CD4-positive, alpha-beta T cell treated with Interleukin-21 for 1 hour (primary cell): Measurements from ENCODE around the gene UVRAG.

Experiments
- DNase-seq: peaks from one replicate; pipeline ENCODE4 v3.0.0-alpha.2; 2020

UVRAG gene

DNA sequence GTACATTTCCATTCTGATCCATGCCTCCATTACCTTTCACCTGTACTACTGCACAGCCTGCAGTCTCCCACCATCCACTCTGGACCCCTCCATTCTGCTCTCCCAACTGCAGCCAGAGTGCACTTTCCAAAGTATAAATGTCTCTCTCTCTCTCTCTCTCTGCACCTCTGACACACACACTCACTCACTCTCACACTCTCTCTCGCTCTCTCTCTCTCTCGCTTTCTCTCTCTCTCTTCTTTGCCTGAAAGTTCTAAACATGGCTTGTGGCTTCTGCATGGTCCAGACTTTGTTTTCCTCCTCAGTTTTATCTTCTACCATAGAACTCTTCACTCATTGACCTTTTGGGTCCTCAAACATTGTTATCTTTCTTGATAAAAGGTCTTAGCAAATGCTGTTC is 314.7 kb downstream of the UVRAG start:
- DNase-seq, result no peak

DNA sequence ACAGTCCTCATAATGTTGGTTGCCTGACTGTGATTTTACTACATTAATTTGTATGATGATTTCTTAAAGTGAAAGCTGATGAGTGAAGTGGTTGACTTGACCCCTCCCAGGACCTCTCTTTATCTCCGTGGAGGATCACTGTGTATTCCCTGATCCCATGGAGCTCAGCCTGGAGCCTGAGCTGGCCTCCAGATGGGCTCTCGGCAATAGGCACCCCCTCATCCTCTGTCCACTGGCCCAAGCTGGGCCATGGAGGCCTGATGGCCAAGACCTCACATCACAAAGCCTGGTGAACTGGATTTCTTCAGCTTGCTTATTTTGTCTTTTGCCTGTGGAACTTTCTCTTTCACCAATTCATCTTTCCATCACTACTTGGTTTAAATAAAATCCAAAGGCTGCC is 316.1 kb downstream of the UVRAG start:
- DNase-seq, result no peak

DNA sequence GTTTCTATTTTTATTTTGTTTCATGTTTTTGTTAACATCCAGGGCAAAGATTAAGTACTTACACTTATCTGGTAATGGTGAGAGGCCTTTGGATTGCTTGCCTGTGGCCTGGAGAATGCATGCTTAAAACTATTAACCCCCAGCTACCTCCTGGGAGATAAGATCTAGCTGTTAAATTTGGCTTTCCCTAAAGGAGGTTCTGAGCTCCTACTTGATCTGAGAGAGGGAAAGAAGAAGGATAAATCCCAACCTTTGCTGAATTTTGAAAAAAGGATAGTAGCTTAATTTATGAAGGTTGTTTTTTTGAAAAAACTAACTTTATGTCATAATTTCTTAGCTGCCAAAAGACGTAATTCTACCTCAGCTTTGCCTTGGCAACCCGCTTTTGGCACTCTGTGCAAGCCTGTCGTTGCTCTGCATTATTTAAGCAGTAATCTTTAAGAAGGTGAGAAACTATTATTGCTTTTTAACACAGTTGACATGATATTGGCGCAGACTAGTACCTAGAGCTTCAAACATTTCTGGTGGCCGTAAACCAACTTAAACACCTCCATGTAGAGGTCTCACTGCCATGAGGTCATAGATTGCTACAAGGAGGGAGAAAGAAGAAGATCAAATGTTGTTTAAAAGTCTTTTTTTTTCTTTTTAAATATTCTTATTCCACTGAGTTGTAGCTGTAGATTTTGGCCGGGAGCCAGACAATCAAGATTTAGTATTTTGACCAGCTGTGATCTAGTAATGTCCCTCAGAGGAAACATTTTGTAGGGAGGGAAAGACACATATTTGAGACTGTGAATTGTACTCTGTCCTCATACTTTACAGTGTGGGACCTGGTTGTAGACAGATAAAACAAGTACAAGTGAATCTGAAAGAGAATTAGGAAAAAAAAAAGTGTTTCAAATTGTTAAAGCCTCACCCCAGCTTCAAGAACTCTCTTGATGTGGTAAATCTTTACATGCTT is 316.9 kb downstream of the UVRAG start:
- no peak for DNase-seq

DNA sequence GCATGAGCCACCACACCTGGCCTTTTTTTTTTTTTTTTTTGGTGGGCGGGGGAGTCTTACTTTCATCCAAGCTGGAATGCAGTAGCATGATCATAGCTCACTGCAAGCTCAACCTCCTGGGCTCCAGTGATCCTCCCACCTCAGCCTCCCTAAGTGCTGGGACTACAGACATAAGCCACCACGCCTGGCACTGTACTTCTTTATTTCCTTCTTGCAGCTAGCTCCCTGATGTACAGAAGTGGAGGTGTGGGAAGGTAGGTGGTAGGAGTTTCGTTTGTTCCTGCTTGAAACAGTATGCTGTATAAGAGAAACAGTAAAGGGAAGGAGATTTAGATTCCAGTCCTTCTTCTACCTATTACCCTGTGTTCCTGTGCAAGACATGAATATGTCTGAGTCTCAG is 319.2 kb downstream of the UVRAG start:
- DNase-seq, result no peak

DNA sequence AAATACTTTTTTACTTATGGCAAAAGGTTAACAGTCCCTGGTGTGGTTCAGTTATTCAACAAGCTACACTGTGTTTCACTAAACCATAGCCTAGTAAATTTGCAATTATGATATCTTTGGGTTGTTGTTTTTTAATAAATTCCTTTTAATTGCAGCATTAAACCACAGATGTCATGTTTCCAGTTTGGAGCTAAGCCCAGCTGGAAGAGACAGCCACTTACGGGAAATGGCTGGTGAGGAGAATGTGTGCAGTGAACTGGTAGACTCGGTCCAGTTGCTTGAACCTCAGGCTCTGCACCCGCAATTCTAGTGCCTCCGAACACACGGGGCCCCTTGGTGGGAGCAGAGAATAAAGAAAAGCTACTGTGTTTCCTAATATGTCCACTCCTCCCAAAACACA is 320.5 kb downstream of the UVRAG start:
- DNase-seq, result no peak

DNA sequence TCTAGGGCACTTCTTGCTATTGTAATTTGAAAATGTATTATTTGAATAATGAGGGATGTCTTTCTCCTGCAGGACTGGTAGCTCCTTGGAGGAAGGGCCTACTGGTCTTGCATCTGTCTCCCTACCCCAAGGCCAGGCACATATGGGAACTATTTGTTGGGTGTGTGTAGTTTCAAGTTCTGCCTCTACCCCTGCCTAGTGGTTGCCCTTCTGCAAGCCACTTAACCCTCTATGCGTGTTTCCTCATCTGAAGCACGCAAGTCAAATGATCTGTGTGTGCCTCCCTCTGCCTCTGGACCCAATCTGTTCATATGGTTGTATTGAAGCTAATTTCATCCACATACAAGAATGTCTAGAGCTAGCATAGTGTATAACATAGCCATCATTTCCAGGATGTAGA is 324.3 kb downstream of the UVRAG start:
- DNase-seq, result no peak

DNA sequence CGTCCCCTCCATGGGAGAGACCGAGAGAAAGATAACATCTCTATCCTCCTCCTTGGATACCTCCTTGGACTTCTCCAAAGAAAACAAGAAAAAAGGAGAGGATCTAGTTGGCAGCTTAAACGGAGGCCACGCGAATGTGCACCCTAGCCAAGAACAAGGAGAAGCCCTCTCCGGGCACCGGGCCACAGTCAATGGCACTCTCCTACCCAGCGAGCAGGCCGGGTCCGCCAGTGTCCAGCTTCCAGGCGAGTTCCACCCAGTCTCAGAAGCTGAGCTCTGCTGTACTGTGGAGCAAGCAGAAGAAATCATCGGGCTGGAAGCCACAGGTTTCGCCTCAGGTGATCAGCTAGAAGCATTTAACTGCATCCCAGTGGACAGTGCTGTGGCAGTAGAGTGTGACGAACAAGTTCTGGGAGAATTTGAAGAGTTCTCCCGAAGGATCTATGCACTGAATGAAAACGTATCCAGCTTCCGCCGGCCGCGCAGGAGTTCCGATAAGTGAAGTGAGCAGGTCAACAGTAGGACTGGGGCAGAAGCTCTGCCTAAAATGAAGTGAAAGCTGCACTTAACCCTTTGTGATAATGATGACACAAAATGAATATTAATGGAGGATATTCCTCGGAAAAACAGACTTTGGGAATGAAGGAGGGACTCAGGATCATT is 326.0 kb downstream of the UVRAG start:
- DNase-seq, result no peak

DNA sequence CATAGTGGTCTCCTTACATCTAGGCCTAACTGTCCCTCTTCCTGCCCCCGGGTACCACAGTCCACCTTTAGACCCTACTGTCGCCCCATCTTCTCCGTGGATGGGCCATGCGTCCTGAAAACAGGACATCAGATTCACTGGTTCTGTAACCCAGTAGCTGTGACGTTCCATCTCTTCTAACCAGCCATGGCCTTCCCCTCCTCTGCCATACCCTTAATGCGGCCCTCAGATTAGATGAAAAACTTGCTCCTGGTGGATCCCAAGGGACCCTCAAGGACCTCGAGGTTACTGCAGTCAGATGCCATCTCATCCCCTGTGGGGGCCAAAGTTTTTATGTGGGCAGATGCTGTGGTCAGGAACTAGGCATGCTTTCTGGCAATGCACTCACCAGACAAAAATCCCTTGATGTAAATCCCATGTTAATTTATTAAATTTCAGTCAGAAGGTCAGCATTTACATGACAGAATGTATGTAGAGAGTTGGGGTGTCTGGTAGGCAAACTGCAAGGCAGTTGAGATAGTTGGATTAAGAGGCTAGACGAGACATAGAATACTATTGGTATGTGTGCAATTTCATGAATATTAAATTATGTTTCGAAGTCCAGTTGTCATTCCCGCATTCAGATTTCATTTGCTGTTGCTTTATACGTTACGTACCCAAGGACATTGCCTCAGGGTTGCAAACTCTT is 327.0 kb downstream of the UVRAG start:
- no peak for DNase-seq

DNA sequence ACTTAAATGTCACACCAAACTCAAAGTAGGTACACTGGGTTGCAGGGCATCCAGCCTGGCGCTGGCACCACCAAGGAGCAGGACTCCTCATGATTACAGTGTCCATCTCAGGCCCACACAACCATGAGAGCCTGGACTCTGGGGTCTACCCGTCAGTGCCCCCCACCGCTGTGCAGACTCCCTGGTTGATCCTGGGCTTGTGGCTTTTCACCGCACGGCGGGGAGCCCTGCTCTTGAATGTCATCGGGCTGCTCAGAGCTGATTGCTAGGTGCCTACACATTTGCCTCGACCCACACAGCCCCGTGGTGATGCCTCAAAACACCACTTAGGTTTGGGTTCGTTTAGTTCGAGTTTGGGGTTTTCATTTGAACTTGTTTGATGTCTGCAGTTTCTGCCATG is 328.3 kb downstream of the UVRAG start:
- no peak for DNase-seq

DNA sequence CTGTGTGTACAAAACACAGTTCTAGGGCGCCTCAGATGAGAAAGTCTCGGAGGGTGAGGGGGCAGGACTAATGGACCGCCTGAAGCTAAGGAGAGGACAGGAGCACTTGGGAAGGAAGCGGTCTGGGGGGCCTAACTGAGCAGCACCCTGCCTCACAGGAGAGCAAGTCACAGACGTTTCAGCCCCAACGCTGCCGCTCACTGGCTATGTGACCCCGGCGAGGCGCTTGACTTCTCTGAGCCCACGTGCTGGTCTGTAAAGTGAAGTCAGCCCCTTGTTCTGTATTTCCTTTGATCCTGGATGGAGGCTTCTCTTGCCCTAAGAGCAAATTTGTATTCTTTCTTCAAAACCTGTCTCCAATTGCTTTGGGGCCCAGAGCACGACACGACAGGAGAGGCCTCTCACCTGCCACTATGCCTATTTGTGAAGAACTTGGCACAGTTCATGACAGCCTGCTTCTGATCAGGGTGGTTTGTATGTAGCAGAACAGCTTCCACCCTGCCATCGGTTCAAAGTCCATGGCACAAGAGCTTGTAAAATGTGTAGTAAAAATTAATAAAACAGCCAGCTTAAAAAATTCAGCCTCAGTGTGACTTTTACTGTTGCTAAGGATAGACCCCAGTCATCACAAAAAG is 332.2 kb downstream of the UVRAG start:
- DNase-seq, result no peak

DNA sequence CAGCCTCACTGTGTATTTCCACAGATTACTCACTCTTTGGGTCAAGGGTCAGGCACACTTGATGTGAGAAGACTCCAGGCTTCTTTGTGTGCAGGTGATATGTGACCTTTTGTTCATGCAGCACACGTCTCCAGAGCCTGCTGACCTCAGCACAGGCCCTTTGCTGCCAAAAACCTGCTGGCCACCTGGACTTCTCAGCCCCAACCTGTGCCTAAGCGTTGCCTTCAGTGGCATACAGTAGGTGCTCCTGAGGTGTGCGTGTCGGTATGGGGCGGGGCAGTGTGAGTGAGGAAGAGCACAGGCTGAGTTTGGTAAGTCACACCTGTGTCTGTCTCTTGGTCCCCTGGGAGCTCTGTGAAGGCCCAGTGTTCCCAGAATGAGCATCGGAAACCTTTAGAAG is 333.2 kb downstream of the UVRAG start:
- no peak for DNase-seq

DNA sequence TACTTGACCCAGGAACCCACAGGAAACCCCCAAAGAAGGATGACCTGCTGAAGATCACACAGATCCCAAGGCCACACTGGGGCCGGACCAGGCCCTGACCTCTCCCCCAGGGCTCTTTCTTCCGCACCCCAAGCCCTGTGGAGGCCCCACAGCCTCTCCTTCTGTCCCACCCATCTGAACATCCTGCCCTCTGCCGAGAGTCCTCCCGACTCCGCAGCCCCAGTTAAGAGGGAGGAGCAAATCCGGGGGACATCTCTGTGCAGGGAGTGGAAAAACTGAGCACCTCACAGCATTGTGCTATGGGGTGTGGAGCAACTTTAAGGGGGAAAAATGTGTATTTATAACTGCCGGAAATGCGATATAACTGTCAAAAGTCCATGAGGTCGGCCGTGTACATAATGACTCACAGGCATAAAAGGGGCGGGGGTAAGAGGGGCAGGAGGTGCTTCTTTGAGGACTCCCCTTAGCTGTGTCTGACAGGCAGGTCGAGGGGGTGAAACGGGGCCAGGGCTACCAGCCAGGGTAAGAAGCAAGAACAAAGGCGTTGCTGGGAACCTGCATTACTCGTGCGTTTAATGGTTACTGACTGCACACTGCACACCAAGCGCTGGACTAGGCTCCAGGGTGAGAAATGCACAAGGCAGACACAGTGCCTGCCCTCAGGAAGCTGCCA is 334.1 kb downstream of the UVRAG start:
- no peak for DNase-seq

DNA sequence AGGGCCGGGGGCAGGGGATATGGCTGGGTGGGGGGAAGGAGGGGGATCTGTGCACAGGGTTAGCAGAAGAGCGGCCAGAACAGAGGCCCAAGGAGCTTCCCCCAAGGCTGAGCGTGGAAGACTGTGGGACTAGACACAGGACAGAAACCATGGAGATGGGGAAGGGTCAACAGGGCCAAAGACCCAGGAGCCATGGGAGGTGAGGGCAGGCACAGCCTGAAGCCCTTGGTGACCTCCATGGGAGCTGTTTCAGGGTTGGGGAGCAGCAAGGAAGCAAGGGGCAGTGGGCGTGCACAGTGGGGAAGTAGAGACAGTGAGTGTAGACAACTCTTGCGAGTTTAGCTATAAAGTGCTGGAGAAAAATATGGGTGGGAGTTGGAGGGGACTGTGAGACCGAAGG is 334.7 kb downstream of the UVRAG start:
- no peak for DNase-seq

DNA sequence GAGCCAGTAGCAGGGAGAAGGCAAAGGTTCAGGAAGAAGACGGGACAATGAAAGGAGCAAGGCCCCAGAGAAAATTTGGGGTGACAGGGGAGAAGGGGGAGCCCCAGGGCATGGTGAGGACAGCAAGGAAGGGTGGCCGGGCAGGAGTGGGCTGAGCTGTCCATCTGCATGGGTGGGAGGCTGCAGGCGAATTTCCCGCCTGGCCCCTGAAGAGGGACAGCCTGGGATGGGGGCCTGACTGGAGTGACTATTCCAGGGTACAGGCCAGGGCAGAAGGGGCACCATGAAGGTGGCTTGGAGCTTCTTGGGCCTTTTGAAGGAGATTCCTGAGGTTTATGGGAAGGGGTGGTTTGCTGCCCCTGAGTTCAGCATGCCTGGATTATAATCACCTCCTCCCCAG is 335.1 kb downstream of the UVRAG start:
- no peak for DNase-seq

DNA sequence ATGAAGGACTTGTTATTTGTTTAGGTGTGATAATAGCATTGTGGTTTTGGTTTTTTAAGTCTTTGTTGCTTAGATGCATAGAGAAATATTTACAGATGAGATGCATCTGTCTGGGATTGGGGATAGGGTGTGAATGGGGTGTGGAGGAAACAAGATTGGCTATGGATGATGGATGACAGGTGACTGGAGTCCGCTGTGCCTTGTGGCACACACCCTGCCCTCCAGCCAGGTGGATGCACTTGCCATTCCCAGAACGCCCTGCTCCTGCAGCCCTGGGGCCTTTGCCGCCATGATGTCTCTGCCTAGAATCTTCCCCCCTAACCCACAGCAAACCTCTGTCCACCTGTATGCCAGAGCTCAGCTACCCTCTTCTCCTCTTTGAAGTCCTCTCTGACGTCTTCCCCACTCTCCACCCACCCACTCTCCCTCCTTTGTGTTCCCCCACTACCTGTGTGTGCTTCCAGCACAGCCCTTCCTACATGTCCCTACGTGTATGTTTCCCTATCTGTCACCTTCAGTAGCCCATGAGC is 336.6 kb downstream of the UVRAG start:
- no peak for DNase-seq

DNA sequence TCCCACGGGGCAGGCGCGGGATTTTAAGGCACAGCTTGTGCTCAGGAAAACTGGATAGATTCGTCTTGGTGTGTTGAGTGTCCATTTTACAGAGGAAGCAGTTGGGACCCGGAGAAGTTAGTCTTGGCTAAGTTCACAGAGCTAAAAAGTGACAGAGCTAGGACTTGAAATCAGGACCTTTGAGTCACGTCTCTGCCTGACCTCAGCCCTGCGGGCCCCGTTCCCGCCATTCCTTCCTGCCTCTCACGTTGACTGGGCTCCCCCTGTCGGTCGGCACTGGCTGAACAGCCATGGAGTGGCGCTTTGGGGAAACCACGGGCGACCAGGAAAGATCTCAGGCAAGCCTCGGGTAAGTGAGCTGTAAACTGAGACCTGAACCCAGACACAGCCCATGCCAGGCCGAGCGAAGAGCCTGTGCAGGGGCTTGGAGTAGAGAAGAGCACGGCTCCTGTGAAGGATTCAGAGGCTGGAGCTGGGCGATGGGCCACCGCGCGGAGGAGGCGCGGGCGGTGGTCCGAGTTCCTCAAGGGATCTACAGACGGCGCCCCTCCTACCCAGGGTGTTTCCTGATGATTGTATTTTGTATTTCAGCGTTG is 337.2 kb downstream of the UVRAG start:
- peak; percentile 76 for DNase-seq

DNA sequence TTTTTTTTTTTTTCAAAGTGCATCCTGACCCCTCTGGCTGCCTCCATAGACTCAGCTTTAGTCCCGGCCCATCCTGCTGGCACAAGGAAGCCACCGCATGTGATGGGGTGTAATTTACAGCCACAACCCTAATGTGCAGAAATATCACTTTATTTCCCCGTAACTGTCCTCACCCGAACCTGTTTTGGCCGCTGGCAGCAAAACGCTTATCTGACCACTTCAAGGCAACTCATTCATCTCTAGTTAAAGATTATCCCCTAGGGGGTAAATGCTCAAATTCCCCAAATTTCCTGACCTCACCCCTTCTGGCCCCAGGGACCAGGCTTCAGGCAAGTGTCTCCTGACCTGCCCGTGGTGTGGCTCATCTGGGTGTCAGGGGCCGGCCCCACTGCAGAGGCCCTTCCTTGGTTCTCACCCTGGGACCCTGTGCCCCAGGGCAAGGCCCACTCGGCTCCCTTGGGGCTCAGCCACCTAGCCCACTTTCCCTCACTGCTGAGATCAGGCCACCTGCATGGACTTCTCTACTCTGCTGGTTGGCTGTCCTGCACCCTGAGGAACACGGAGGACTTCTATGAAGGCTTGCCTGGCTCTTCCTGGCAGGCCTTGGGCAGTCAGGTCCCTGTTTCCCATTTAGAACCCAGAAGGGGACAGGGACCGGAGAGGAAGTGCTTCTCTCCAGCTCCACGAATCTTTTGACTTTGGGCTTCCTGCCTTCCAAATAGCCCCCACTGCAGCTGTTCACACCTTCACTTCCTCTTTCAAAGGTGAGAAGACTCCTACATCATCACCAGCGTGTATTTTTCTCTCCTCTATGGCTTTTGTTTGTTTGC is 337.9 kb downstream of the UVRAG start:
- peak; percentile 24 for DNase-seq

DNA sequence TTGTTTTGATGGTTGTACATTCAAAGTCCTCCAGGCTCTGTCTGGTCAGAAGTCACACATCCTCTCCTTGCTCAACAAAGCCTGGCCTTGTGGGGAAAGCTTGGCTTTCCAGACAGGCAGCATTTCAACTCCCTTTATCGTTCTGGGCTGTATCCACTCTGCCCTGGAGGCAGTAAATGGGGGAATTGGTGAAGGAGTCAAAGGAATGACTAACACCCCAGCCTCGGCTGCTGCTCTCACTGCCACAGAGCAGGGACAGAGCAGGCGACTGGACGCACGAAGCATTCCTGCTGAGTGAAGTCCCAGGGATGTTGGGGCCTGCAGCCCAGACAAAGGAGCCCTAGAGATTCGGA is 338.5 kb downstream of the UVRAG start:
- no peak for DNase-seq

DNA sequence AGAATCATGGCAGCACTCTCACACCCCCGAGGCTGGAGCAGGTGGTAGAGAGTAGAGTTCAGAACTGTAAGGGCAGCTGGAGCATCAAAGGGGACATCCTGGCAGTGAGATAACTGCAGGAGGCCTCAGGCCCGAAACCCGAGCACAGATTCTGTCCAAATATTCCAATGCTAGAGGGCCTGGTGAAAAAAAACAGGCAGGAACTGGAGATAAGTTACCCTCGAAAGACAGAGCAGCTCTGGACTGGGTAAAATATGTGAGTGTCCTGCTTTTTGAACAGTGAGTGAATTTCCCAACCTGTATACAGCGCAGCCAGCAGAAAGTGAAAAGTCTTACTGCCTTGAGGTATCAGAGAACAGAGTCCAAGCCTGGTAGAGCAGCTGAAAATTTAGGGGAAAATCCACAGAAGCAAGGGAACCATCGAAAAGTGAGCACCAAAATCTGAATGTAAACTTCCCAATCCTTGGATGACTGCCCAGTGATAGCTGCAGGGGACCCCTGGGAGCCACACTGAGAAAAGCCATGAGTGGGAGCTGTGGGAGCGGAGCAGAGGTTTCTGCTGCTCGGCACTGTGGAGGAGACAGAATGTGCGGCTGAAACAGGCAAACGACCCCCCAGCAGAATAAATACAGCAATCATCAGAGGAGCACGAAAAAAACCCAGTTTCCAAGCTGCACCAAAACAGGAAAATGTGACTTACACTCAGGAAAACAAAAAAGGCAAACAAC is 340.7 kb downstream of the UVRAG start:
- DNase-seq, result no peak

DNA sequence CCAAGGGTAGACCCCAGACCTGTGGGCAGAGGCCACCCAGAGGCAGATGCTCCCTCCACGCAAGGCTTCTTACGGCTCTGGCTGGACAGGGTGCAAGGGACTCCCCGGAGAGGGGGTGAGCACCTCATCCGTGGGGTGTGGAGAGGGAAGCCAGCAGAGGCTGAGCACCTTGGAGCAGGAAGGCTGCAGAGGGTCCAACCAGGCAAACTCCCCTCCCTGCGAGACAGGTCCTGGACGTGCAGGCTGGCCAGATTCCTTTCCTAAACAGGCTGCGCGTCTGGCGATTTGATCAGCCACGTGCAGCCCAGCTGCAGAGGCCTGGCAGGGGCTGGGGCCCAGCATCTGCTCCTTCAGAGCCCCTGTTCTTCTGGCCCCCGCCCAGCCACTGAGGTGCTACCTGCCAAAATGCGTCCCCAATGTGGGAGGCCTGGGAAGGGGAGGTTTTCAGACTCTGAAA is 342.0 kb downstream of the UVRAG start:
- no peak for DNase-seq
